Activated CD4-positive, alpha-beta memory T cell treated with anti-CD3 and anti-CD28 coated beads, Interleukin-2, amount 10 ng/mL, durations not matched to agents 7 days and 5 days (primary cell): ENCODE data around the gene MAP7D3. TPM values are rescaled to one million over a fixed set of nuclear protein-coding genes. Genes with fewer than 3 reads are reported as not detected.

Experiments
- CTCF ChIA-PET: fragments of 350-600 bp; sonication (Branson Sonifier 250); formaldehyde crosslinking; loops from one replicate; lab custom pipeline; 2021; ENCODE audit warnings: antibody characterized with exemption, inconsistent platforms; lab: Charles Lee
- POLR2A ChIA-PET: fragments of 350-600 bp; sonication (Branson Sonifier 250); formaldehyde crosslinking; loops from one replicate; lab custom pipeline; 2021; ENCODE audit warnings: antibody characterized with exemption; lab: Charles Lee
- DNase-seq: peaks from one replicate; pipeline ENCODE4 v3.0.0-alpha.2; 2020
- H3K27ac Mint-ChIP-seq: one replicate; pipeline ENCODE4 v1.8.0; 2021; ENCODE audit warnings: mild to moderate bottlenecking, mixed read lengths
- H3K27me3 Mint-ChIP-seq: one replicate; pipeline ENCODE4 v1.8.0; 2021; ENCODE audit warnings: mixed read lengths
- H3K36me3 Mint-ChIP-seq: one replicate; pipeline ENCODE4 v1.8.0; 2021; ENCODE audit warnings: low read depth, mixed read lengths
- H3K4me1 Mint-ChIP-seq: one replicate; pipeline ENCODE4 v1.8.0; 2021; ENCODE audit warnings: mixed read lengths
- H3K4me3 Mint-ChIP-seq: one replicate; pipeline ENCODE4 v1.8.0; 2021; ENCODE audit warnings: mild to moderate bottlenecking, mixed read lengths
- H3K9me3 Mint-ChIP-seq: one replicate; pipeline ENCODE4 v1.8.0; 2021; ENCODE audit warnings: mixed read lengths
- total RNA-seq, 2 experiments: library from RNA; stranded (reverse); gene quantifications; one replicate each; pipeline ENCODE4 v1.2.3, GENCODE V29; 2021

Gene MAP7D3
- total RNA-seq, 2 experiments from 2014 or later = 14.5 to 14.8 TPM

GRCh38 chrX:136211766-136212556, 39.2 kb downstream of the MAP7D3 start:
- POLR2A ChIA-PET = no interaction called here
- Mint-ChIP-seq H3K36me3 (peaks cover 5% of the 10 kb centered on the region), H3K27ac (no peak overlapping the region), H3K27me3 (no peaks in the 10 kb centered on the region), H3K4me3 (no peak overlapping the region), H3K4me1 (peaks cover 2% of the 10 kb centered on the region), H3K9me3 (no peaks in the 10 kb centered on the region)
- CTCF ChIA-PET = interaction anchor here (3.8 kb wide), 1 partner anchor 182 kb away, joined by 30 read pairs; no protein-coding TSS in a partner anchor
- no peak for DNase-seq

GRCh38 chrX:136210806-136211205, 40.4 kb downstream of the MAP7D3 start:
- H3K36me3 Mint-ChIP-seq = peaks cover 5% of the 10 kb centered on the region
- H3K9me3 Mint-ChIP-seq = no peaks in the 10 kb centered on the region
- ChIA-PET POLR2A (no interaction called here), CTCF (interaction anchor here (3.8 kb wide), 1 partner anchor 181 kb away, joined by 30 read pairs; no protein-coding TSS in a partner anchor)
- no peak overlapping the region for H3K27ac Mint-ChIP-seq
- H3K27me3 Mint-ChIP-seq = no peaks in the 10 kb centered on the region
- DNase-seq = no peak
- H3K4me3 Mint-ChIP-seq = no peak overlapping the region
- H3K4me1 Mint-ChIP-seq = peaks cover 5% of the 10 kb centered on the region

- Mint-ChIP-seq H3K4me1 (peaks cover 8% of the 10 kb centered on the region), H3K36me3 (peaks cover 5% of the 10 kb centered on the region), H3K9me3 (no peaks in the 10 kb centered on the region), H3K27ac (no peak overlapping the region), H3K27me3 (no peaks in the 10 kb centered on the region), H3K4me3 (no peak overlapping the region)
- no peak for DNase-seq
- CTCF ChIA-PET = interaction anchor here (0.5 to 3.8 kb wide), 3 partner anchors 13 to 226 kb away, joined by 3 to 30 read pairs (median 7); no protein-coding TSS in a partner anchor
- POLR2A ChIA-PET = no interaction called here
These were observed 41.0 kb downstream of the MAP7D3 start for GRCh38 chrX:136210243-136210642.

- H3K9me3 Mint-ChIP-seq = no peaks in the 10 kb centered on the region
- DNase-seq = no peak
- no peak overlapping the region for H3K4me3 Mint-ChIP-seq
- ChIA-PET CTCF (interaction anchor here (0.5 to 3.8 kb wide), 5 partner anchors 12 to 226 kb away, joined by 3 to 30 read pairs (median 3); no protein-coding TSS in a partner anchor), POLR2A (no interaction called here)
- no peaks in the 10 kb centered on the region for H3K27me3 Mint-ChIP-seq
- H3K4me1 Mint-ChIP-seq = peaks cover 13% of the 10 kb centered on the region
- no peak overlapping the region for H3K27ac Mint-ChIP-seq
- H3K36me3 Mint-ChIP-seq = peaks cover 5% of the 10 kb centered on the region
These were observed 41.4 kb downstream of the MAP7D3 start for GRCh38 chrX:136209751-136210150.

DNA sequence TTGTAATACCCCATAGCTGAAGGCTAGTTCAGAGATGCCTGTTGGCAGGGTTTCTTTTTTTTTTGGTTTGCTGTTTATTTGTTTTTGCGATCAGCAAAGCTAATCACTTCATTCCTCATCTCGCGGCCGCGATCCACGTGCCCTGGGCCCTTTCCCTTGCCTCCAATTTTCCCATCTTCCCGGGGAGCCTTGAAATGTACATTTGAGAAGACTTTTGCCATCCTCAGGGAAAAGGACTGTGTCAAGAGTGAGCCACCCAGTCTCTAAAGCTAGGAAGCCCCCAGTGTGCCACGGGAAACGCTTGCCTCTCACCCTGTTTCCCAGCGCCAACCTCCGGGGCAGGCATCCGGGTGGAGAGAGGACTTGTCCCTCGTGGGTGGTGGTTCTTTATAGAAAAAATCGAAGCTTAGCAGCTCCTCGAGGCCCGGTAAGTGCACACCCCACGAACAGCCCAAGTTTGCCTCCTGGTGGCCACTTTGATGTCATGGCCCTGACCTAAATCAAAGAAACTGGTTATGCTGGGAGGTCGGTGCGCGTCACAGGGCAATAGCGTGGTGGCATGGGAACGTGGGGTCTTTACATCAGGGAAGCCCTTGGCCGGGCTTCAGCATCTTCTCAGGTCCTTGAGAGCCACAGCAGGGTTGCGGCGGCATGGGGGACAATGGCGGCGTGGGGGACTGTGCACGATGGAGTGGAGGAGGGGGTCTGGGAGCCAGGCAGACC, 42.0 kb downstream of the MAP7D3 start:
- ChIA-PET CTCF (interaction anchor here (0.8 to 3.8 kb wide), 5 partner anchors 12 to 180 kb away, joined by 3 to 30 read pairs (median 5); no protein-coding TSS in a partner anchor), POLR2A (no interaction called here)
- peaks cover 5% of the 10 kb centered on the region for H3K36me3 Mint-ChIP-seq
- no peak overlapping the region for H3K4me3 Mint-ChIP-seq
- no peak overlapping the region for H3K27ac Mint-ChIP-seq
- no peaks in the 10 kb centered on the region for H3K27me3 Mint-ChIP-seq
- DNase-seq = peak; percentile 38
- H3K9me3 Mint-ChIP-seq = no peaks in the 10 kb centered on the region
- peaks cover 19% of the 10 kb centered on the region for H3K4me1 Mint-ChIP-seq

- no peaks in the 10 kb centered on the region for H3K9me3 Mint-ChIP-seq
- no peaks in the 10 kb centered on the region for H3K27me3 Mint-ChIP-seq
- POLR2A ChIA-PET = no interaction called here
- H3K4me3 Mint-ChIP-seq = no peak overlapping the region
- H3K27ac Mint-ChIP-seq = no peak overlapping the region
- CTCF ChIA-PET = interaction anchor here (0.6 kb wide), 1 partner anchor 78 kb away, joined by 3 read pairs; no protein-coding TSS in a partner anchor
- H3K36me3 Mint-ChIP-seq = peaks cover 5% of the 10 kb centered on the region
- no peak for DNase-seq
- peaks cover 34% of the 10 kb centered on the region for H3K4me1 Mint-ChIP-seq
These were observed 43.7 kb downstream of the MAP7D3 start for GRCh38 chrX:136207546-136207945.

GRCh38 chrX:136206916-136207315, 44.3 kb downstream of the MAP7D3 start:
- H3K4me1 Mint-ChIP-seq = peaks cover 34% of the 10 kb centered on the region
- H3K36me3 Mint-ChIP-seq = peaks cover 5% of the 10 kb centered on the region
- H3K4me3 Mint-ChIP-seq = no peak overlapping the region
- H3K9me3 Mint-ChIP-seq = no peaks in the 10 kb centered on the region
- CTCF ChIA-PET = interaction anchor here (0.6 kb wide), 1 partner anchor 79 kb away, joined by 3 read pairs; no protein-coding TSS in a partner anchor
- H3K27me3 Mint-ChIP-seq = no peaks in the 10 kb centered on the region
- no peak for DNase-seq
- POLR2A ChIA-PET = no interaction called here
- H3K27ac Mint-ChIP-seq = no peak overlapping the region

GRCh38 chrX:136205882-136206380, 45.3 kb downstream of the MAP7D3 start:
- ChIA-PET CTCF (no interaction called here), POLR2A (no interaction called here)
- H3K4me3 Mint-ChIP-seq = no peak overlapping the region
- peaks cover 34% of the 10 kb centered on the region for H3K4me1 Mint-ChIP-seq
- no peak for DNase-seq
- no peaks in the 10 kb centered on the region for H3K27me3 Mint-ChIP-seq
- no peaks in the 10 kb centered on the region for H3K9me3 Mint-ChIP-seq
- H3K36me3 Mint-ChIP-seq = peaks cover 5% of the 10 kb centered on the region
- H3K27ac Mint-ChIP-seq = no peak overlapping the region

DNA sequence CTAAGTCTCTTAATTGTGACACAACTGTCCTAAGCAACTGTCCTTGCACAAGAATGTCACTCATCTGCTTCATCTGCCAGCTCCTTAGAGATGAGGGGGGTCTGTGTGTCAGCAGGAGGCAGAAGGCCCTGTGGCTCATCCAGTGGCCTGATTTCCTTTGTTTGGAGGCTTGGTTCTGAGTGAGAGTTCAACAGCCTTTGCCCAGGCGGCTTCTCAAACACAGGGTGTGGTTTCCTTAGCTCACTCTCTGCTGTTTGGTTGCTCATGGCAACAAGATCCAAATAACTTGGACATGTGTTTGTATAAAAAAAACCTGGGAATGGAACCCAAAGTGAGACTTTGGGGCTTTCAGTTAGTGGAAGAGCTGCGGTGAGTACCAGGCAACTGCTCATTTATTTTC, 46.6 kb downstream of the MAP7D3 start:
- H3K4me3 Mint-ChIP-seq = no peak overlapping the region
- peaks cover 39% of the 10 kb centered on the region for H3K4me1 Mint-ChIP-seq
- ChIA-PET CTCF (interaction anchor here (1.0 to 4.2 kb wide), 4 partner anchors 41 to 176 kb away, joined by 3 to 17 read pairs (median 3); no protein-coding TSS in a partner anchor), POLR2A (interaction anchor here (1.0 to 1.5 kb wide), 2 partner anchors 11 to 13 kb away, joined by 3 to 5 read pairs; no protein-coding TSS in a partner anchor)
- H3K27ac Mint-ChIP-seq = peak overlapping the region; percentile 82
- DNase-seq = peak; percentile 39
- no peaks in the 10 kb centered on the region for H3K27me3 Mint-ChIP-seq
- H3K36me3 Mint-ChIP-seq = peaks cover 3% of the 10 kb centered on the region
- H3K9me3 Mint-ChIP-seq = no peaks in the 10 kb centered on the region

DNA sequence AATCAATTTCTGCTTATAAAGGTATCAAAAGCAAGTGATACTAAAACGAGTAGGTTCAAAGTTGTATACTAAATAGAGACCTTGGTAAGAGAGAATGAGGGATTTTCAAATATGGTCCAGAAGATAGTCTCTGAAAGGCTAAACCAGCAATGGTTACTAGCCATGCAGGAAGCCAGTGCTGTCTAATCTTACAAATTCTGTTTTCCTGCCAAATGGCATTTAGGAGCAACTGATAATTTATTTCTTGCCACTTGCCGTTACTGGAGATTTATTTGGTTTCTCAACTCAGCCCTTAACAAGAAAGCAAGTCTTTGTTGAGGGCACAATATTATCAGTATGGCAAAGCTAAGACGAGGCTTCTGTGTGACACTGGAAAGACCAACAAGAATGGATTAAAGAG, 47.2 kb downstream of the MAP7D3 start:
- Mint-ChIP-seq H3K27ac (no peak overlapping the region), H3K9me3 (no peaks in the 10 kb centered on the region), H3K4me1 (peaks cover 37% of the 10 kb centered on the region), H3K4me3 (no peak overlapping the region), H3K27me3 (no peaks in the 10 kb centered on the region), H3K36me3 (no peaks in the 10 kb centered on the region)
- POLR2A ChIA-PET = interaction anchor here (1.2 to 1.5 kb wide), 2 partner anchors 13 to 220 kb away, joined by 4 to 5 read pairs; no protein-coding TSS in a partner anchor
- CTCF ChIA-PET = interaction anchor here (1.0 to 4.2 kb wide), 5 partner anchors 37 to 175 kb away, joined by 3 to 17 read pairs (median 3); no protein-coding TSS in a partner anchor
- no peak for DNase-seq

DNA sequence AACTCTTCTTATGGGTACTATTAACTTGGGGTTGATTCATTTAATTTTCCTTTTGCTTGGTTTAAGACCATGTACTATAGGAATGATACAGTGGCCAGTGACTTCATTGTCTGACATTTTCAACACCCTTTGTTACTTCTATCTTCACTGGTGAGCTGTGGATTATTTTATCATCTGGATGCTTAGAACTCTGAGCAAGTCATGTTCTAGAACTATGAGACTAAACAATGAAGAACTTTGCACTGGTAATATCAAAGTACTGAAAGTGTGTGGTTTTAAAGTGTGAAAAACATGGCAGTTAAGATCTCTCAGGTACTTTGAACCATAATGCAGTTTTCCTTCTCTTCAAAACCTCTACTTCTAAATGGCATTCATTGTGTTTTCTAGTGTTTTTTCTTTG, 47.8 kb downstream of the MAP7D3 start:
- no peak for DNase-seq
- Mint-ChIP-seq H3K27ac (no peak overlapping the region), H3K9me3 (no peaks in the 10 kb centered on the region), H3K36me3 (no peaks in the 10 kb centered on the region), H3K27me3 (no peaks in the 10 kb centered on the region), H3K4me3 (no peak overlapping the region), H3K4me1 (peaks cover 37% of the 10 kb centered on the region)
- ChIA-PET CTCF (interaction anchor here (1.1 to 4.2 kb wide), 4 partner anchors 36 to 175 kb away, joined by 3 to 17 read pairs (median 3); no protein-coding TSS in a partner anchor), POLR2A (interaction anchor here (1.2 to 1.5 kb wide), 2 partner anchors 12 to 219 kb away, joined by 4 to 5 read pairs; no protein-coding TSS in a partner anchor)

DNA sequence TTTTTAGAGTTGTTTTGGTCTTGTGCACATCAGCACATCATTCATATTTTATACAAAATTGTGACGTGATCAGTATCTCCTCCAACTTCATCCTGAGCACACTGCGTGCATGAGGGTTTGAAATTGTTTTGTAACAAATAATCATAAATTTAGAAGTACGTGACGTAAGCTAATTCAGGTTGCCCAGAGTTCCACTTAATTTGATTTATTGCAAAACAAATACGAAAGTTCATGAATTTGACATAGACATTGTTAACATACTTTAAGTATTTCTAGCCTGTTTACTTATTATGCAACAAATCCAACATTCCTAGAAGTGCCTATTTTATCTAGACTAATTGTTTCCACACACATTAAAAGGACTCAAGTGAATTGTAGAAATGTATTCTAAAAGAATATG, 48.3 kb downstream of the MAP7D3 start:
- Mint-ChIP-seq H3K4me1 (peaks cover 37% of the 10 kb centered on the region), H3K4me3 (no peak overlapping the region), H3K9me3 (no peaks in the 10 kb centered on the region), H3K36me3 (no peaks in the 10 kb centered on the region), H3K27ac (no peak overlapping the region), H3K27me3 (no peaks in the 10 kb centered on the region)
- CTCF ChIA-PET = interaction anchor here (1.1 to 4.2 kb wide), 3 partner anchors 36 to 174 kb away, joined by 3 to 17 read pairs (median 3); no protein-coding TSS in a partner anchor
- DNase-seq = no peak
- POLR2A ChIA-PET = interaction anchor here (1.2 kb wide), 1 partner anchor 219 kb away, joined by 4 read pairs; no protein-coding TSS in a partner anchor
